ENCODE data around the gene ASCC1.

DNA sequence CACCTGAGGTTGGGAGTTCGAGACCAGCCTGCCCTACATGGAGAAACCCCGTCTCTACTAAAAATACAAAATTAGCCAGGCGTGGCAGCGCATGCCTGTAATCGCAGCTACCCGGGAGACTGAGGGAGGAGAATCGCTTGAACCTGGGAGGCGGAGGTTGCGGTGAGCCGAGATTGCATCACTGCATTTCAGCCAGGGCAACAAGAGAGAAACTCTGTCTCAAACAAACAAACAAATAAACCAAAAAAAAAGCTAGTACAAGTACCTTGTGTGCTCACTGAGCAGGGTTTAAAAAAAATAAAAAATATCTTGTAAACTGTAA, 116.5 kb downstream of the ASCC1 start:
- TF ChIP-seq, protein P1, sequence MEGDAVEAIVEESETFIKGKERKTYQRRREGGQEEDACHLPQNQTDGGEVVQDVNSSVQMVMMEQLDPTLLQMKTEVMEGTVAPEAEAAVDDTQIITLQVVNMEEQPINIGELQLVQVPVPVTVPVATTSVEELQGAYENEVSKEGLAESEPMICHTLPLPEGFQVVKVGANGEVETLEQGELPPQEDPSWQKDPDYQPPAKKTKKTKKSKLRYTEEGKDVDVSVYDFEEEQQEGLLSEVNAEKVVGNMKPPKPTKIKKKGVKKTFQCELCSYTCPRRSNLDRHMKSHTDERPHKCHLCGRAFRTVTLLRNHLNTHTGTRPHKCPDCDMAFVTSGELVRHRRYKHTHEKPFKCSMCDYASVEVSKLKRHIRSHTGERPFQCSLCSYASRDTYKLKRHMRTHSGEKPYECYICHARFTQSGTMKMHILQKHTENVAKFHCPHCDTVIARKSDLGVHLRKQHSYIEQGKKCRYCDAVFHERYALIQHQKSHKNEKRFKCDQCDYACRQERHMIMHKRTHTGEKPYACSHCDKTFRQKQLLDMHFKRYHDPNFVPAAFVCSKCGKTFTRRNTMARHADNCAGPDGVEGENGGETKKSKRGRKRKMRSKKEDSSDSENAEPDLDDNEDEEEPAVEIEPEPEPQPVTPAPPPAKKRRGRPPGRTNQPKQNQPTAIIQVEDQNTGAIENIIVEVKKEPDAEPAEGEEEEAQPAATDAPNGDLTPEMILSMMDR (conservative IDR thresholded peaks at IDR 0.05 in 1 of 2, IDR thresholded peaks at IDR 0.05 in 1 of 2; ENCODE audit: extremely low read depth in 1 of 2, insufficient read depth in 1 of 2, low read depth in 1 of 2, low read length in 2 of 2) = no peak
- no peak for TF ChIP-seq EZH2 (IDR thresholded peaks at IDR 0.05; ENCODE audit: borderline replicate concordance, low read length)

All from mammary epithelial cell (primary cell).